HG03442 (cell line): ENCODE data around the gene TRIM42.

ENCODE experiments used
- ATAC-seq: cut with Tn5 transposase; IDR thresholded peaks from one replicate; pipeline ENCODE4 v1.9.1; 2021; ENCODE audit warnings: mild to moderate bottlenecking, moderate library complexity; ENCODE audit not compliant: unreplicated experiment

The TRIM42 gene

GRCh38 chr3:140677764-140678163 lies at the start of gene TRIM42:
Gene TRIM42, plus strand, starts transcription at chr3:140678064. Its CDS starts 166 bp downstream, at chr3:140678230.
- ATAC-seq = no peak

- no peak for ATAC-seq
Measured at GRCh38 chr3:140628606-140629005, 49.3 kb upstream of the TRIM42 start.

- no peak for ATAC-seq
Measured at GRCh38 chr3:140629357-140630137, 48.3 kb upstream of the TRIM42 start.

GRCh38 chr3:140630366-140630765 lies 47.5 kb upstream of the TRIM42 start:
- ATAC-seq = no peak

- no peak for ATAC-seq
Measured at GRCh38 chr3:140630866-140631265, 47.0 kb upstream of the TRIM42 start.

GRCh38 chr3:140635276-140635675 lies 42.6 kb upstream of the TRIM42 start:
- ATAC-seq = no peak

GRCh38 chr3:140636406-140637138 lies 41.3 kb upstream of the TRIM42 start:
- no peak for ATAC-seq

GRCh38 chr3:140651287-140651686 lies 26.6 kb upstream of the TRIM42 start:
- no peak for ATAC-seq

- ATAC-seq = no peak
Measured at GRCh38 chr3:140655678-140656077, 22.2 kb upstream of the TRIM42 start.

GRCh38 chr3:140664111-140664510 lies 13.8 kb upstream of the TRIM42 start:
- no peak for ATAC-seq

GRCh38 chr3:140682586-140682985 lies 4.7 kb downstream of the TRIM42 start:
- no peak for ATAC-seq

GRCh38 chr3:140686128-140686527 lies 8.3 kb downstream of the TRIM42 start:
- no peak for ATAC-seq

- no peak for ATAC-seq
Measured at GRCh38 chr3:140686948-140687347, 9.1 kb downstream of the TRIM42 start.

- no peak for ATAC-seq
Measured at GRCh38 chr3:140695361-140696061, 17.6 kb downstream of the TRIM42 start.

- ATAC-seq = no peak
Measured at GRCh38 chr3:140699516-140700231, 21.8 kb downstream of the TRIM42 start.

- no peak for ATAC-seq
Measured at GRCh38 chr3:140702281-140702680, 24.4 kb downstream of the TRIM42 start.

- no peak for ATAC-seq
Measured at GRCh38 chr3:140703496-140703895, 25.6 kb downstream of the TRIM42 start.

- ATAC-seq = no peak
Measured at GRCh38 chr3:140704733-140705132, 26.9 kb downstream of the TRIM42 start.

GRCh38 chr3:140705954-140706353 lies 28.1 kb downstream of the TRIM42 start:
- ATAC-seq = no peak

- no peak for ATAC-seq
Measured at GRCh38 chr3:140706360-140706759, 28.5 kb downstream of the TRIM42 start.

GRCh38 chr3:140708815-140709214 lies 31.0 kb downstream of the TRIM42 start:
- no peak for ATAC-seq
